ENCODE measurements around the gene WNT11.

Gene WNT11

GRCh38 chr11:76185511-76185910, 20.8 kb downstream of the WNT11 start:
- FAIRE-seq = no peak

GRCh38 chr11:76184551-76184993, 21.7 kb downstream of the WNT11 start:
- DNase-seq (ENCODE audit: extremely low spot score, insufficient read length, low read depth) (no peak), FAIRE-seq (no peak)

More at GRCh38 chr11:76185511-76185910, 20.8 kb downstream of the WNT11 start:
- no peak for DNase-seq (ENCODE audit: extremely low spot score, insufficient read length, low read depth)

- FAIRE-seq (no peak), DNase-seq (ENCODE audit: extremely low spot score, insufficient read length, low read depth) (no peak)
Observed at GRCh38 chr11:76181371-76181770, 24.9 kb downstream of the WNT11 start.

- no peak for FAIRE-seq
- no peak for DNase-seq (ENCODE audit: extremely low spot score, insufficient read length, low read depth)
Observed at GRCh38 chr11:76179147-76179546, 27.2 kb downstream of the WNT11 start.

DNA sequence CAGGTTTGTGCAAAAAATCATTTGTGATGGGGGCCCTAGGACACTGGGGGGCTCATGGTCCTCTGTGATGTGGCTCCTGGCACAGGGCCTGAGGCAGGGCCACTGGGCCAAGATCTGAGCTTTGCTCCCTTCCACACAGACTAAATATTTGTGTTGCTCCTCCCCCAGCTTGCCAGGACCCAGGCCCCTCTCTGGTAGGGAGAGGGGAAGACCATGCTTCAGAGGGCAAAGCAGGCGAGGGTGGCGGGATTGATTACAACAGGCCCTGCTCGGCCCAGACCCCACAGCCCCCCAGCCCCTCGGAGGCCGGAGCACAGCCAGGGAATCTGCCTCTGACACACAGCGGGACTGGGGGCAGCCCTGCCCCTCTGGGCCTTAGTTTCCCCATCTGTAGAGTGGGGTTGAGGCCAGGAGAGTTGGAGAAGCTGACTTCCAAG, 29.0 kb downstream of the WNT11 start:
- DNase-seq (ENCODE audit: extremely low spot score, insufficient read length, low read depth) (no peak), FAIRE-seq (no peak)

GRCh38 chr11:76176463-76176862, 29.8 kb downstream of the WNT11 start:
- no peak for DNase-seq (ENCODE audit: extremely low spot score, insufficient read length, low read depth)
- FAIRE-seq = no peak

DNA sequence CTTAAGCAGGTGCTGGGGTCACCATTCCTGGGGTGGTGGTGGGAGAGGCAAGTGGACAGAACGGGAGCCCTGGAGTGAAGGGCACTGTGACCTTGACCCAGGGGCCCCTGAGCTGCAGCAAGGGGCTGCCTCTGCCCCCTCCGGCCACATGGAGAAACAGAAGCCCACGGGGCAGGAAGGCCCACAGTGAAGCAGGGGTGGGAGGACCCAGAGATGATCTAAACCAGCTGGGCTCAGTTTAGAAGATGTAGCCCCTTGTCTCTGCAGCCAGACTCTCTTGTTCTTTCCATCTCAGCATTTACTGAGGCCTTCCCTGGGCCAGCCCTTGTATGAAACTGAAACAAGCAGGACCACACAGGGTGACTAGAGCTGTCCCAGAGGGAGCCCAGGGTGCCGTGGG, 30.5 kb downstream of the WNT11 start:
- DNase-seq (ENCODE audit: extremely low spot score, insufficient read length, low read depth) (no peak), FAIRE-seq (no peak)

DNA sequence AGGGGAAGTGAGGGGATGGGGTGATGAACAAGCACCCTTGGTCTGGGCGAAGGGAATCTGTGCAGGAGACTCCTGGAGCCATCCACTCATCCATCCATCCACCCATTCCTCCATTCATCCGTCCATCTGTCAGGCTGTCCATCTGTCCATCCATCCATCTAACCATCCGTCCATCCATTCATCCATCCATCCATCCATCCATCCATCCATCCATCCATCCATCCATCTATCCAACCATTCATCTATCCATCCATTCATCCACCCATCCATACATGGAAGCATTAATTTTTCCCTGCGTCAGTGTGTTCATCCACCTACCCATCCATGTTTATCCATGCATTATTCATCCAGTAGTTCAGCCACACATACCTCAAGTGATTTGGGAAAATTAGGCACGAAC, 32.0 kb downstream of the WNT11 start:
- DNase-seq (ENCODE audit: extremely low spot score, insufficient read length, low read depth) (no peak), FAIRE-seq (no peak)

DNA sequence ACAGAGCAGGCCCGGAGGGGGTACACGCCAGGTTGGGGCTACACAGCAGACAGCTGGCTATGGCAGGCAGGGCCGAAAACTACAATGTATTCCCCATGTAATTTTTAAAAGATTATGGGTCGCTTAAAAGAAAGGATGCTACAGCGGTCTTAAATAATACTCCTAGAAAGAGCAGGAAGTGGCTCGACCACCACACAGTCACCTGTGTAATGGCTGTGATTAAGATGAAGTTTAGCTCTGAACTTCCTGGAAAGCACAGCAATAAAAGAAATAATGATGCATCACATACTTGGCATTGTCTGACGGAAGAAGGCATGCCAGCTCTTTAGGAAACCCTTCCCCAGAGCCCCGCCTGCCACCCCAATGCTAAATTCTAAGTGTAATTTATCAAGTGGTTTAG, 32.6 kb downstream of the WNT11 start:
- FAIRE-seq (no peak), DNase-seq (ENCODE audit: extremely low spot score, insufficient read length, low read depth) (no peak)

DNA sequence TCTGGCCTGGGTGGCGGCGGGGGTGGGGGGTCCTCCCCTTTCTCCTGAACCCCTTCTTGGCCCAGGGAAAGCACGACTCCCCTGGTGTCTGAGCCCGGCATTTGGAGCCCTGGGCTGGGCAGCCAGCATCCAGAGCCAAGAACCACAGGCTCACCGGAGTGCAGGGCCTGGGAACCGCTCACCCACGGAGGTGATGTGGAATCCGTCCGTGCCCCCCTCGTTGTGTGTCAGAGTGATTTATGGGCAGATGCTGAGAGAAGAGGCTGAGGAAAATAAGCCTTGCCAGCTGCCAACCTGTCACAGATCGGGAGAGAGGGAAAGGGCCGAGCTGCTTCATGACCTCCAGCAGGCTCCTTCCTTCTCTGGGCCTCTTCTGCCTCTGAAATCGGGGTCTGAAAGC, 33.7 kb downstream of the WNT11 start:
- no peak for DNase-seq (ENCODE audit: extremely low spot score, insufficient read length, low read depth)
- FAIRE-seq = no peak

DNA sequence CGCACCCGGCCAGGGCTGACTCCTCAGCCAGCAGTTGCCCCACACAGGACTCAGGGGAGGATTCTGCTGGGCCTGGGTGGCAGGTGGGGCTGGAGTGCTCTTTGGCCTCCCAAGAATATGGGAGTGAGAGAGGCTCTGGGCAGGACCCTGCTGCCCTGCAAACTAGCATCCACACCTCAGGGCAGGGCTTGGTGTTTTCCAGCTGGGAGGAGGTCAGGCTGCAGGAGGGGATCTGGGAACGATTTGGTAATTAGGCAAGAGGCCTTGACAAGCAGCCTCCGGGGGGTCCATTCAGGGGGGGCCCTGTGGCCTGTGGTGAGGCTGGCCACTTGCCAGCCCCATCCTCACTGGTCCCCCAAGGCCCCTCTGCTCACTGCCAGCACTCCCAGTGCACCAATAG, 35.8 kb downstream of the WNT11 start:
- DNase-seq (ENCODE audit: extremely low spot score, insufficient read length, low read depth) (no peak), FAIRE-seq (no peak)

GRCh38 chr11:76169473-76169896, 36.8 kb downstream of the WNT11 start:
- DNase-seq (ENCODE audit: extremely low spot score, insufficient read length, low read depth) = no peak
- FAIRE-seq = peak; percentile 45

DNA sequence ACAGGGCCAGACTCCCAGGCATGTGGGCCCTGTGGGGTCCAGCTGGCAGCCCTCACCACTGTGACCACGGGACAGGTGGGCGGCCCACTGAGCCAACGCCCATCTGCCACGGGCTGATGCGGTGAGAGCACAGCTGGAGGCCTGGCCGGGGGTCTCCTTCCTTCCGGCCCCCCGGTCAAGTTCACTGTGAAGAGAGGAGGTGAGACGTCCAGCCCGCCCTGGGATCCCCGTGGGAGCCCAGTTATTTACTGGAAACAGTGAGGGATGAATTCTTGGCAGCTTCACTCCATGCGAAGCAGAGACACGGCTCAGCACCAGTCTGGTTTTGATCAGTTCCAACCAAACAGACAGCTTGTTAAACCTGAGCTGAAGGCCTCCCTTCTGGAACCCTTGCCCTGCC, 38.7 kb downstream of the WNT11 start:
- DNase-seq (ENCODE audit: extremely low spot score, insufficient read length, low read depth) = no peak
- FAIRE-seq = no peak

GRCh38 chr11:76166314-76166713, 40.0 kb downstream of the WNT11 start:
- no peak for DNase-seq (ENCODE audit: extremely low spot score, insufficient read length, low read depth)
- FAIRE-seq = peak; percentile 71

DNA sequence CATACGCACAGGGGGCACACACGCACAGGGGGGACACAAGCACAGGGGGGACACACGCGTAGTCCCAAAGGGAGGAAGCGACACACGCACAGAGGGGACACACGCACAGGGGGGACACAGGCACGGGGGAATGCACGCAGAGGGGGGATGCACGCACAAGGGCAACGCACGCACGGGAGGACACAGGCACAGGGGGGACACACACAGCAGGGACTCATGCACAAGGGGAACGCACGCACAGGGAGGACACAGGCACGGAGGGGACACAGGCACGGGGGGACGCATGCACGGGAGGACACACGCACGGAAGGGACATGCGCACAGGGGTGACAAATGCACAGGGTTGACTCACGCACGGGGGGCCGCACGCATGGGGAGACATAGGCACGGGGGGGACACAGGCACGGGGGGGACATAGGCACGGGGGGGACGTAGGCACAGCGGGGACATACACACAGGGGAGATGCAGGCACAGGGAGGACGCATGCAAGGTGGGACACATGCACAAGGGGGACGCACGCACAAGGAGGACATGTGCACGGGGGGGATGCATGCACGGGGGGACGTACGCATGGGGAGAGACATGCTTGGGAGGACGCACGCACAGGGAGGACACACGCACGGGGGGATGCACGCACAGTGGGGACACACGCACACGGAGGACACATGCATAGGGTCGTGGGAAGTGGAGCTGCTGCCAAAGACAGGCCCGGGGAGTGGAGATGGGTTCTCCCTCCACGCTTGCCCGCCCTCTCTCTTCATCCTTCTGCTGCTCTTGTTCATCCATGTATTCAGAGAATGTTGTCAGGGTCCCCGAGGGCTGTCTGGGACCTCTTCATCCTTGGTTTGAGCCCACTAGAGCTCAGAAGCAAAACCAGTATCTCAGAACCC, 41.2 kb downstream of the WNT11 start:
- FAIRE-seq (no peak), DNase-seq (ENCODE audit: extremely low spot score, insufficient read length, low read depth) (no peak)

GRCh38 chr11:76164081-76164480, 42.2 kb downstream of the WNT11 start:
- DNase-seq (ENCODE audit: extremely low spot score, insufficient read length, low read depth) (no peak), FAIRE-seq (no peak)

DNA sequence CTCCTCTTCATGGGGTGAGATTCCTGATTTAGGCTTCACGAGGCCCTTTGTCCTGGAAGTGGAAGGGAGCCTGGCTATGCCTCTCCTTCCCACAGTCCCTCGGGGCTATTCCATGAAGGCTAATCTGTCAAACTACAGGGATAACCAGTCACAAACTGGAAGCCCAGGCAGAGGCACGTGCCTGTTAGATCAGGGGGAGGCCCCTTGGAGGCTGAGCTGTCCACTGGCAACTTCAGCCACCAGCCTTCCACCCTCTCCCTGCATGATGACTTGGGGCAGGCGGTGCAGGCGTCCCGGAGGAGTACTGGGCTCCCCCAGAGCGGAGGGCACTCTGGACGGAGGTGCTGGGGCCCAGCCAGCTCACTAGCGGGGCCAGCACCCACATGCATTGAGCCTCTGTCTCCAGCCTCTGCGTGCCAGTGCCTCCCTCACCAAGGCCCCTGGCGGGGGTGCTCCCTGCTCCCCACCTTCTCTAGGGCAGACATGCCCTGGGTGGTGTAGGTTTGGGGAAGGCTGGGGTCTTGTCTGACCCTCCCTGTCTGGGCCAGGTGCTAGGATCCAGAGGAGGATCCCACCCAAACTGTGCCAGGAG, 42.9 kb downstream of the WNT11 start:
- FAIRE-seq (no peak), DNase-seq (ENCODE audit: extremely low spot score, insufficient read length, low read depth) (no peak)

GRCh38 chr11:76162336-76163288, 43.7 kb downstream of the WNT11 start:
- no peak for DNase-seq (ENCODE audit: extremely low spot score, insufficient read length, low read depth)
- FAIRE-seq = no peak

DNA sequence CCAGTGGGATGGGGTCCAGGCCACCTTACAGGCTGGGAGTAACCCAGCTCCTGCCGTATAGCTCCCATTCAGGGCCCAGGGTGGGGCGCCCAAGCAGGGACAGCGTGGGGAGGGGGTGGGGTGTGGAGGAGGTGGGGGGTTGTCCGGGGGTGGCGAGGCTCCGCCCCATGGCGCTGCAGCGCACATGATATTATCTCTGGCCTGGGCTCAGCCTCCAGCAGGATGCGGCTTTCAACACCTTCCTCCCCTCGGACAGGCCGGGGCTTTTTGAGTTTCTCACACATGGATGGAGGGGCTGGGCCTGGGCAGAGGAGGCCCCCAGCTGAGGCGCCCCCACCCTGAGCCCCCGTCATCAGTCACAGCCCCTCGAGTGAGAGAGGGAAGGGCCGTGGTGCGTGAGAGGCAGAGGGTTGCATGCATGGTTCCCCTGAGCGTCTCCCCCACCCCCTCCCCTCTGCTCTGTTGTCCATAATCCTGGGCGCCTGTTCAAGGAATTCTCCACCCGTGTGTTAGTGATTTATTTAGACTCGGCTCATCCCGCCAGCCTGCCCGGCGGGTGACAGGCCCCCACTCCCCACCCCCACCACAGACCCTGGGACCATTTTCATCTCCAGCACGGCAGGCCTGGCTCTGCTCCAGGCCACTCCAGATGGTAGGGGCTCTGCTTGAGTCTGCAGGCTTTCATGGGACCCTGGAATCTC, 44.9 kb downstream of the WNT11 start:
- DNase-seq (ENCODE audit: extremely low spot score, insufficient read length, low read depth) = no peak
- FAIRE-seq = no peak

GRCh38 chr11:76160856-76161255, 45.4 kb downstream of the WNT11 start:
- no peak for DNase-seq (ENCODE audit: extremely low spot score, insufficient read length, low read depth)

More at GRCh38 chr11:76160856-76161255, 45.4 kb downstream of the WNT11 start:
- FAIRE-seq = no peak

Measured in GM18507 (cell line).